CD4-positive, alpha-beta T cell treated with Interleukin-12 subunit alpha and Interleukin-12 subunit beta, for 1 hour (primary cell): ENCODE results near the gene REPS2.

Experiments used
- DNase-seq: peaks from one replicate; pipeline ENCODE4 v3.0.0-alpha.2; 2020

Gene REPS2

GRCh38 chrX:17098516-17099247 is 152.2 kb downstream of the REPS2 start:
- DNase-seq = no peak

- DNase-seq = no peak
Observed at GRCh38 chrX:17104433-17104832, 158.0 kb downstream of the REPS2 start.

GRCh38 chrX:17120816-17121215 is 174.4 kb downstream of the REPS2 start:
- DNase-seq = no peak

GRCh38 chrX:17154001-17154400 is 207.5 kb downstream of the REPS2 start:
- no peak for DNase-seq

- DNase-seq = no peak
Observed at GRCh38 chrX:17160975-17161374, 214.5 kb downstream of the REPS2 start.

- DNase-seq = no peak
Observed at GRCh38 chrX:17161991-17162390, 215.5 kb downstream of the REPS2 start.

GRCh38 chrX:17164079-17164478 is 217.6 kb downstream of the REPS2 start:
- DNase-seq = no peak

GRCh38 chrX:17164941-17165340 is 218.5 kb downstream of the REPS2 start:
- DNase-seq = no peak

GRCh38 chrX:17167915-17168314 is 221.5 kb downstream of the REPS2 start:
- no peak for DNase-seq

GRCh38 chrX:17170973-17171372 is 224.5 kb downstream of the REPS2 start:
- no peak for DNase-seq

- DNase-seq = no peak
Observed at GRCh38 chrX:17174671-17175070, 228.2 kb downstream of the REPS2 start.

- no peak for DNase-seq
Observed at GRCh38 chrX:17182317-17182716, 235.9 kb downstream of the REPS2 start.

GRCh38 chrX:17183566-17183965 is 237.1 kb downstream of the REPS2 start:
- no peak for DNase-seq

- no peak for DNase-seq
Observed at GRCh38 chrX:17185431-17185830, 239.0 kb downstream of the REPS2 start.

- DNase-seq = no peak
Observed at GRCh38 chrX:17187136-17187756, 240.8 kb downstream of the REPS2 start.

- no peak for DNase-seq
Observed at GRCh38 chrX:17192106-17192505, 245.6 kb downstream of the REPS2 start.
